Activated CD4-positive, alpha-beta T cell treated with anti-CD3 and anti-CD28 coated beads, Interleukin-2, amount 50 U/mL, for 4 hours (primary cell): ENCODE data around the gene SPEM3.

Source experiments
- DNase-seq, 2 experiments: peaks; one replicate each; pipeline ENCODE4 v3.0.0-alpha.2; 2020

Gene SPEM3

DNA sequence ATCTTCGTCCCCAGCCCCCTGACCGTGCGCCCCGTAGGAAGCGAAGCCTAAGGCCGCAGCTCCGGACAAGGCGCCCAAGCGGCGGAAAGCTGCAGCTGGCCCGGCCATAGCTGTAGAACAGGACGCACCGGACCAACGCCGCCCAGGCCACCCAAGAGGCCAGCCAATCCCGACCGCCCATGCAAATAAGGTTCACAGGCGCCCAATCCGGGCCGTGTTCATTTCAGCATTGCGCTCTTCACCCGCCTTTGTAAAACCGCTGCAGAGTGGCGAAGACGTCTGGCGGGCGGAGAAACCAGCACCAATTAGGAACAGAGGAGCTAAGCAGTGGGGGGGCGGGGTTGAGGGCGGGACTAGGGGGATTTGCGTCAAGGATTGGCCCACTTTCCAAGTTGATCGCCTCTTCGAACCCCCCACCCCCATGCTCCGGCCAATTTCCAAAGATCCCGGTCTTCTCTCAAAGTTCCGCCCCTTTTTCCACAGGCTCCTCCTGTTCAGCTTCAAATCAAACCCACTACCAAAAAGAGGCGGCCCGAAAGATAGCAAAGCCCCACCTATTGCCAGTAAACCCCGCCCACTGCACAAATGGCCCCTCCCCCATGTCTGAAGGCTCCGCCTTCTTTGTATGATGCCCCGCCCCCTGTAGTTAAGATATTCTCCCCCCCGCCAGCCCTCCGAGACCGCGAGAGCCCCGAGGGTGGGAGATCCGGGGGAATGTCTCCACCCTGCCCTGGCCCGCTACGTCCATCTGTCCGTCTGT lies 24.5 kb upstream of the SPEM3 start, which contains the start of gene TMEM256:
Gene TMEM256, minus strand, starts transcription at position 121 of the 760 bp plus-strand sequence. Its CDS starts 13 bp downstream, at position 108.
- DNase-seq = peak; percentile 96 to 97

DNA sequence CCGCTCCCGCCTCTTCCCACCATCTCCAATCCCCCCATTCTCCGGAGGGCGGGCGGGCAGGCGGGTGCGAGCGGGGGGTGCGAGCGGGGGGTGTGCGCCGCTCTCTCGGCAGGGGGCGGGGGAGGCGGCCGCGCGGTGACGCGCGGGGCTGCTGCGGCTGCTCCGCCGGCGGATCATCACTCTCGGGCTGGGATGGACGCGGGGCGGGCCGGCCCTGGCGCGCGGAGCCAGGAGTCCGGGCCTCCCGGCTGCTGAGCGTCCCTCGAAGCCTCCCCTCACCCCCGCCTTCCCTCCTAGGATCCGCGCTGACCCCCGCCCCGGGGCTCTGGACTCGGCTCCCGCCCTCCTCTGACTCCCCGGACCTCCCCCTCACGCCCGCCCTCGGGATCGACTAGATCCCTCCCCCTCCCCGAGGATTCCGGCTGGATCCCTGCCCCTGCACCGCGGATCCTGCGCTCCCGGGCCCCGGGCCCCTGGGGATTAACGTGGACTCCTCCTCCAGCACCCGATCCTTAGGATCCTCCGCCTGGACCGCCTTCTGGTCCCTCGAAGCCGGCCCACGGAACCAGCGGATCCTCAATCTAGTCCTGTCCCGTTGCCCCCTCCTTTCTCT lies 23.8 kb upstream of the SPEM3 start:
- peak; percentile 56 to 63 for DNase-seq

DNA sequence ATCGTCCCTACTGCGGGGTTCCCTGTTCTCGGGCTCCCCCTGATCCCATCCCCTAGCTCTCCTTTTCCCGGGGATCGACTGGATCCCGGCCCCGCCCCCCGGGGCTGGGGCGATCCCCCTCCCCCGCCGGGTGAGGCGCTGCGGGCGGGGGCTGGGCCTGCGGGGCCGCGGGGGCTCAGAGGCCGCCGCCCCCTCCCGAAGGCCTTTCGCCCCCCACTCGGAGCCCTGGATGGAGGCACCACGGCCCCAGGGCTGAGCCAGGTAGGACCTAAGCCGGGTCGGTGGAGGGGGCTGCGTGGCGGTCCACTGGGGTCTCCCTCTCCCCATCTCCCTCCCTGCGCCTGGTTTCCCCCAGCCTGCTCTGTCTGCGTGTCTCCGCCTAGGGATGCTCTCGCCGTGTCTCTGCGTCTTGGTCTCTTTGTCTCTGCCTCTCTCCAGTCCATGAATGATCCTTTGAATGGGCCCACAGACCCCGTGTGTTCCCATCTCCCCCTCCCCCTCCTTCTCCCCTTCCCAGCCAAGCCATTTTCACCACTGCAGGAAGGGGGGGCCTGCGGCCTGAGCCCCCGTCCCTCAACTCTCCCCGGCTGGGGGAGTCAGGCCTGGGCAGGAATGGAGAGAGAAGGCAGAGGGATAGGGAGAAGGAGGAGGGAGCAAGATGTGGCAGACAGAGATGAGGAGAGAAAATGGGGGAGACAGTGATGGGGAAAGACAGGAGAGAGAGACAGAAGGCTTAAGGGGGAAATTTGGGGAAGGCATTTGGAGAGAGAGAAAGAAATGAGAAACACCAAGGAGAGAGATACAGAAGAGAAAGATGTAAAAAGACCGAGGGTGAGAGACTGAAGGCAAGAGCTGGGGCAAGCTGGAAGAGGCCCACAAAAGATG lies 23.1 kb upstream of the SPEM3 start:
- no peak for DNase-seq

DNA sequence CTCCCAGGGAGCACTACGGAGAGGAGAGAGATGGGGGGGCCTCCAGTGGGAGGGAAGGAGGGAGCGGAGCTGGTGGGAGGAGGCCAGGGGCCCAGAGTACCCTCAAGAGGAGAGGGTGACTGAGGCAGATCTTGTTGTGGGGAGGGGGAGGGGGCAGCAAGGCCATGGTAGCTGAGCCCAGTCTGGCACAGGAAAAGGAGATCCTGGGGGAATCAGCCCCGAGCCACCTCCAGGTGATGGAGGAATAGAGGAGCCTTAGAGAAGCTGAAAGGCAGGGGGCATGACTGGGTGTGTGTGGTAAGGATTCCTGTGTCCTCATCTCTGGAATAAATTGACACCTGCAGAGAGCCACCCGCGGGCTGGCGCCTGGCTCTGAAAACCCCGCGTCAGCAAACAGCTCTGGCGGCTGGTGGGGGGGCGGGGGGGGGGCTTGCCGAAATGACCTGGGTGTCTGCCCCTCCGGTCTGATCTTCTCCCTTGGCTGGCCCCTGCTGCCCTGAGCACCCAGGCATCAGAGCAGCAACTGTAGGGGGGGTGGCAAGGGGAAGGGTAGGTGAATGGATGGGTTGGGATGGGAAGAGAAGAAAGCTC lies 22.3 kb upstream of the SPEM3 start:
- no peak for DNase-seq

DNA sequence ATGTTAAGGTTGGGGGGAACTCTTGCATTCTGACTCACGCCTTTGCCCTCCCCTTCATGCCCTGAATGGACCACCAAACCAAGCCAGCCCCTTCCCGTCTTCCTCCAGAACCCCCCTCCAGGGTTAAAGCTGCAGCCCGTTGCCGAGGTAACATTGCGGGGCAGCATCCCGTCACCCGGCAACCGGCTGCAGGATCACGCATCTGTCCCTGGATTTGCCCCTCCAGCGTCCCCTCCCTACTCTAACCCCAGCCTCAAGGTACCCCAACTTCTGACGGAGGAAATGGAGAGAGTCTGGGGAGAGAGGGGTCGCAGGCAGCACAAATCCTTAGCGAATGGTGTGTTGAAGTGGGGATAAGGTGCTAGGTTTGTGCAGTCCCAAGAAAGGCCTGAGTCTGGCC lies 21.6 kb upstream of the SPEM3 start:
- DNase-seq = no peak

DNA sequence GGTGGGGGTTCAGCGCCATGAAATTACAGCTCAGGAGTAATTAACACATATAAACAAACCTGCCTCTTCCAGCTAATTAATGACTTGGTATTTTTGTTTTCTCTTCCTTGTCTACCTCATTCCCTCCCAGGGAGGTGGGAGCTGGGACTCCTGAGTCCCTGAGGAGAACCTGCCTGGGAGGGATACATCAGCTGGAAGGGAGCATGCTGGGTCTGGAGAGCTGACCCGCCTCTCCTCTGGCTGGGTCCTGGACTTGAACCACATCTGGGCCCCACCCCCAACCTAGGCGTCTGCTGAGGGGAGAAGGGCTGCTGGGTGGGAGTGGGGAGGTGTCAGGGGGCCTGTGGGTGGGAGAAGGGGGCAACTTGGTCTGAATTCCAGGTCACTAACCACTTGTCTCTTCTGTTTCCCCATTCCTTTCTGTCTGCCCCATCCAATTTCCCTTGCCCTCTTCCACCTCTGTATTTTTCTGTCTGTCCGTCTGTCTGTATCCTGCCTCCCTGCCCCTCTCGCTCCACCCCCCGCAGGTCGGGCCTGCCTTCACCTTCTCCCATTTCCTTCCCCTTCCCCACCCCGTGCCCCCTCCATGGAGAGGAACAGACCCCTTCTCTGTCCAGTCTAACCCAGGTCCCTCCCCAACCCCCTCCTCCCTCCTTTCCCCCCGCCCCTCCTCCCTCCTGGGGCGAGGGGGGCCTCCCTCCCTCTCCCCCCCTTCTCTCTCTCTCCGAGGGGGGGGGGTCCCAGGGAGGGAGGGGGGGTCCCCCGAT lies 21.0 kb upstream of the SPEM3 start, which contains the start of gene NLGN2:
Gene NLGN2, plus strand, starts transcription at position 361 of the 767 bp plus-strand sequence. CDS start 411 bp downstream, outside the sequence.
- DNase-seq = no peak

DNA sequence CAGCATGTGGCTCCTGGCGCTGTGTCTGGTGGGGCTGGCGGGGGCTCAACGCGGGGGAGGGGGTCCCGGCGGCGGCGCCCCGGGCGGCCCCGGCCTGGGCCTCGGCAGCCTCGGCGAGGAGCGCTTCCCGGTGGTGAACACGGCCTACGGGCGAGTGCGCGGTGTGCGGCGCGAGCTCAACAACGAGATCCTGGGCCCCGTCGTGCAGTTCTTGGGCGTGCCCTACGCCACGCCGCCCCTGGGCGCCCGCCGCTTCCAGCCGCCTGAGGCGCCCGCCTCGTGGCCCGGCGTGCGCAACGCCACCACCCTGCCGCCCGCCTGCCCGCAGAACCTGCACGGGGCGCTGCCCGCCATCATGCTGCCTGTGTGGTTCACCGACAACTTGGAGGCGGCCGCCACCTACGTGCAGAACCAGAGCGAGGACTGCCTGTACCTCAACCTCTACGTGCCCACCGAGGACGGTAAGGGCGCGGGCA lies 20.4 kb upstream of the SPEM3 start:
- no peak for DNase-seq

DNA sequence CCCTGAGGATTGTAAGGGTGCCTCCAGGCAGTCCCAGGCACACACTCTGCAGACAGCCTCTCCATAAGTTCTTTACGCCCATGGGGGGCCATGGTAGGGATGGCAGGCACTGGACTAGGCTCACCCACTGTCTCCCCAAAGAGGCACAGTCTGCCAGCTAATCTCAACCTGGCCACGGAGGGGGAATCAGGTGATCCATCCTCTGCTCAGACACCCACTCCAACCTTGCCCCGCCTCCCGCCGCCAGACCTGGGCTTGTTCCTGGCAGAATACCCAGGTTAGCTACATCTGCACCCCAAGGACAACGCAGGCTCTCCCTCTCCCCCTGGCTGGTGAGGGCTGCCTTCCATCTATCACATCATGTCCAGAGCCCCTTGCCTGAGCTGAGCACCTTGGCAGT lies 19.8 kb upstream of the SPEM3 start:
- no peak for DNase-seq

DNA sequence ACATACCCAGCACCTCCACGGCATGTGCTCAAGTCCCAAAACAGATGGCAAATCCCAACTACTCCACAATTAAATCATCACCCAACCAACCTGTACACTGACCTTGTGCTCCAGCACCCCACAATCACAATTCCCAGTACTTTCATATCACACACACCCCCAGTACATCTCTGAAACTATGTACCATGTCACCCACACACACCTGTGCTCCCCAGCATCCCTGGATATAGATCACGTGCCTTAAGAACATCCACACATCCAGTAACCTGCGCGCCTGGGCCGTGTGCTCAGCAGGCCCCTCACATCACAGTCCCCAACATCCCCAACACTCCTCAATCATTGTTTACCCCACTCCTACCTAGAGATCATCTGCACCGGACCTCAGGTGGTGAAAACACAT lies 18.9 kb upstream of the SPEM3 start:
- DNase-seq = no peak

DNA sequence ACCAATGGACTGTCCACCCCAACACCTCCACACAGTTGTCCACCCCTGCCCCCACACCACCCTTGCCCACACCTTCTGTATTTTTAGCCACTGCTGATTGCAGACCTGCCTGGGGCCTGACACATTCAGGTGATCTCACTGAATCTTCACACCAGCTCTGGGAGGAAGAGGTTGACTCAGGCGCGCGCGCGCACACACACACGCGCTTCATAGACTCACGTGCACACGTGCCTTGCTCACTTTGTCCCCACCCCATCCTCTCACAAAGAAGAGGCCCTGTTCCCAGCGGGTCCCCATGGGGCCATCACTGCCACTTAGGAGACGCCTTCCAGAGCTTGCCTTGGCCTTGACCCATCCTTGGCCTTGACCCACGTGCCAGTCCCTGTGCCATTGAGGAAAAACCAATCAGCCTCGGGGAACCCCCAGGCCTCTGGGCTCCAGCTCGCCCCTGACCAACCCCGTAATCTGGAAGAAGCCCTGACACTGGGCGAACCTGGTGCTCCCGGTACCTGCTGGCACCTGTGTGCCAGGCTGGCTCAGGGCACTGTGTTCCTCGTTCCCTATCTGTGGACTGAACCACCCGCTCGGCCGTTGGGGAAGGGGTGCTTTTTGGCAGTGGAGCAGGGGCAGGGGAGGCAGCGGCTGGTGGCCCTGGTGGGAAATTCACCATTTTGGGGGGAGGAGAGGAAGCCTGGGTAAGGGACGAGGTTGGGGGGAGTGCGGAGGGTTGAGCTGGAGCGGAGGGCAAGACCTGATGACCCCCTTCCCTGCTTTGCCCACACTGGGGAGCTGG lies 17.8 kb upstream of the SPEM3 start:
- no peak for DNase-seq

DNA sequence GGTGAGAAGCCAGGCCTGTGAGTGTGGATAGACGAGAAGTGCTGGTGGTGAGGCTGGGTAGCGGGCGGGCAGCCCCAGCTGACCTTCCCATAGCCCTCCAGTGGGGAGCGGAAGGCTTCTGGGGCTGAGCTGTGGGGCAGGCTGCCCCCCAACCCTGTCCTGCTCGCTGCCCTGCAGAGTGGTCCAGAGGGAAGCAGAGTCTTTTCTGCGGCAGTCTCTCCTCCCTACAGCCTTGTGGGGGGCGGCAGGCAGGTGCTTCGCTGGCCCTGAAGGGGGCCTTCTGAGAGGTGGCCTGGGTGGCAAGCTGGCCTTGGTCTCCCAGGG lies 17.3 kb upstream of the SPEM3 start:
- no peak for DNase-seq

DNA sequence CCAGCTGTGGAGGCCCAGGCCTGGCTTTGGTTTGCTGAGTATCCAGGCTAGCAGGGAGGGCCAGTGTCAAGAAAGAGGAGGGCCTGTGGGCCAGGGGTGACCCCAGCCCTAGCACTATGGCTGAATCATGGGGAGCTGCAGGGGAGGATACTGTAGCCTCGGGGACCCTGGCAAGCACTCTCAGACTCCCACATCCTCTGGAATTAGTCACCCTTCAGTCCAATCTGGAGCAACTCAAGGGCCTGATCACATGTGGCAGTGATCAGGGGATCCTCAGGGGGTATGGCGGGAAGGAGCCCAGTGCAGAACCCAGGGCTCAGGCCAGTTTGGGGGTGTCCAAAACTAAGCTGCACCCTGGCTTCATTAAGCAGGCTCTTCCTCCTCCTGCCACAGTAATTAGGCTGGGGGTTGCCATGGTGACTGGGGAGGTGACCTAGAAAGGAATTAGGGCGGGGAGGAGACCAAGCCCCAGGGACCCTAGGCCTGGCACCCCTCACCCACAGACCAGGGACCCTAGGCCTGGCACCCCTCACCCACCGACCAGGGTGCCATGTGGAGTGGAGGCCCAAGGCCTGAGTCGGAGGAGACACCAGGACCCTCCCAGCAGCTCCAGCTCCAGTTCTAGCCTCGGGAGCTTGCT lies 15.2 kb upstream of the SPEM3 start:
- no peak for DNase-seq

DNA sequence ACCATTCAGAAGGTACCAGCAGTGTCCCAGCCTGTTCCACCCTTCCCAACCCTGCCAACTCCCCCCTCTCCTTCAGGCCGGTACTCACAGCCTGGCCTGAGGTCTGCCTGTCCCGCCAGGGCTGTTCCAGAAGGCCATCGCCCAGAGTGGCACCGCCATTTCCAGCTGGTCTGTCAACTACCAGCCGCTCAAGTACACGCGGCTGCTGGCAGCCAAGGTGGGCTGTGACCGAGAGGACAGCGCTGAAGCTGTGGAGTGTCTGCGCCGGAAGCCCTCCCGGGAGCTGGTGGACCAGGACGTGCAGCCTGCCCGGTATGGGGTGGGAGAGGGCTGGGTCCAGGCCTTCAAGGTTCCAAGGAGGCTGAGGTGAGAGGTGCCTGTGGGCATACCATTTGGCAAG lies 13.8 kb upstream of the SPEM3 start:
- DNase-seq = no peak

DNA sequence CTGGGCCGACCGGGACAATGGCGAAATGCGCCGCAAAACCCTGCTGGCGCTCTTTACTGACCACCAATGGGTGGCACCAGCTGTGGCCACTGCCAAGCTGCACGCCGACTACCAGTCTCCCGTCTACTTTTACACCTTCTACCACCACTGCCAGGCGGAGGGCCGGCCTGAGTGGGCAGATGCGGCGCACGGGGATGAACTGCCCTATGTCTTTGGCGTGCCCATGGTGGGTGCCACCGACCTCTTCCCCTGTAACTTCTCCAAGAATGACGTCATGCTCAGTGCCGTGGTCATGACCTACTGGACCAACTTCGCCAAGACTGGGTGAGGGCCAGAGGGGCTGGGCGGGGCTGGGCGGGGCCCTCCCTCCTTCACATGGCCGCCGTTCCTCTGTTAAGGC lies 12.9 kb upstream of the SPEM3 start:
- no peak for DNase-seq

DNA sequence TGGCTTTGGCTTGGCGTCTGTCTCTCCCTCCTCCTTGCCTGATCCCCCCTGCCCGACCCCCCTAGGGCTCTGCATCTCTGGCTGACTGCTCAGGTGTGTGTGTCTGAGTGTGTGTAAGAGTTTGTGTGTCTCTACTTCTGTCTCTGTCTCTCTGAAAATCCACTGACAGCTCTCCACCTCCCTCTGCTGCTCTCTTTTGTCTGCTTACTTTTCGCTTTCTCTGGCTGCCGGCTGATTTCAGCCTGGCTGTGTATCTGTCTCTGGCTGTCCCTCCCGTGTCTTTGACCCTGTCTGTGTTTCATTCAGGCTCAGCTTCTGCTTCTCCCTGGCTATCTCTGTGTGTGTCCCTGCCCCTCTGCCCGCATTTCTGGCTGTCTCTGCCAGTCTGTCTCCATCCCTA lies 12.3 kb upstream of the SPEM3 start:
- DNase-seq = no peak

DNA sequence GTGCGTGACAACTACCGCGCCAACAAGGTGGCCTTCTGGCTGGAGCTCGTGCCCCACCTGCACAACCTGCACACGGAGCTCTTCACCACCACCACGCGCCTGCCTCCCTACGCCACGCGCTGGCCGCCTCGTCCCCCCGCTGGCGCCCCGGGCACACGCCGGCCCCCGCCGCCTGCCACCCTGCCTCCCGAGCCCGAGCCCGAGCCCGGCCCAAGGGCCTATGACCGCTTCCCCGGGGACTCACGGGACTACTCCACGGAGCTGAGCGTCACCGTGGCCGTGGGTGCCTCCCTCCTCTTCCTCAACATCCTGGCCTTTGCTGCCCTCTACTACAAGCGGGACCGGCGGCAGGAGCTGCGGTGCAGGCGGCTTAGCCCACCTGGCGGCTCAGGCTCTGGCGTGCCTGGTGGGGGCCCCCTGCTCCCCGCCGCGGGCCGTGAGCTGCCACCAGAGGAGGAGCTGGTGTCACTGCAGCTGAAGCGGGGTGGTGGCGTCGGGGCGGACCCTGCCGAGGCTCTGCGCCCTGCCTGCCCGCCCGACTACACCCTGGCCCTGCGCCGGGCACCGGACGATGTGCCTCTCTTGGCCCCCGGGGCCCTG lies 11.5 kb upstream of the SPEM3 start:
- no peak for DNase-seq

DNA sequence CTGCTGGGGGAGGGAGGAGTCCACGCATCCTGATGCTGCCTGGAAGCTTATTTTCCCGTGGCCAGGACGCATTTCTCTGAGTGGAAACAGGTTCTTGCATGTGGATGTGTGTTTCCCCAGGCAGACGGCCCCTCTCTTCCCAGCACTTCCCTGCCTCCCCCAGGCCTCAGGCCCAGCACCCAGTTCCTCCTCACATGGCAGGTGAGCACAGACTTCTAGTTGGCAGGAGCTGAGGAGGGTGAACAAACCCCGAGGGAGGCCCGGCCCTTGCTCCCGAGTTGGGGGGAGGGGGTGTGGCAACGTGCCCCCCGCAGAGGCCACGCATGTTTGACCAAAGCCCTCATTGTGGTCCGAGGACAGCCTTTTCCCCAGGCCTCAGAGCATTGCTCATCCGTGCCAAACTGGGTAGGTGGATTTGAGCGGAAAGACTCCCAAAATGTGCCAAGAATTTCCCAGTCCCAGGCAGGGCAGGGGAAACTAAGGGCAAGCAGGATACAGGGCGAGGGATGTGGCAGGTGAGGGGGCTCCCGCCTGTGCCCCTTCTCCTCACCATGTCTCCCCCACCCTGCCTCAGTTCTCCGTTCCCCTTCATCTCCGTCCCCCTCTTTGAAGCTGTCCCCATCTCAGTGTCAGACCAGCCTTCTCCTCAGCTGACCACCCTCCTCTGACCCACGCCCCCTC lies 10.0 kb upstream of the SPEM3 start:
- DNase-seq = no peak

DNA sequence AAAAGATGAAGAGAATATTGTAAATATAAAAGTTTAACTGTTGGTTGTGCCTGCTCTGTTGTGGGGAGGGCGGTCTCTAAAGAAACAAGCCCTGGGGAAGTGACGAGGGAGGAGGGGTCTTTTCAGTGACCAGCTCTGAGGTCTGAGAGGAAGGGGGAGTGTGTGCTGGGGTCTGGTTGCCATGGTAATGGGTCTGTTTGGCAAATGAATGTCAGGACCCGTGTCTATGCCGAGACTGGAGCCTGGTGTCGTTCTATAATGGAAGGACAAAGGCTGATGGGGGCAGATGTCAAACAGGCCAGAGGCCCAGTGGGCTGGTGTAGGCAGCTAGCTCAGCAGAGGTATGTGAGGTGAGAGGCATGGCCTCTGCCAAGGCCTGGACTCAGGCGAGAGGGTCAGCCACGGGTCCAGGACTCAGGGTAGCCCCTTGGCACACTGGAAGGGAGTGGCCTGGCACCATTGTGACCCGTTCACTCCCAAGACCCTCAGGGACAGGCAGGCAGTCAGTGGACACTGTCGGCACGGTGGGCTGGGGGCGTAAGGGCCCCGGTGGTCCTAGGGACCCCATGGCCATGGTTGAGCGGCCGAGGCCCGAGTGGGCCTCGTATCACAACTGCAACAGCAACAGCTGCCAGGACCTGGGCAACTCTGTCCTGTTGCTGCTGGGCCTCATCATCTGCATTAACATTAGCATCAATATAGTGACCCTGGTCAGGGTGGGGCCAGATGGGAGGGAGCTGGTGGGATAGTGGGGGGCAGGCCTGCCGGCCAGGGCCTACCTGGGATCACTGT lies 8.6 kb upstream of the SPEM3 start, which contains the start of gene SPEM1:
Gene SPEM1, plus strand, starts transcription at position 506 of the 792 bp plus-strand sequence. Its CDS starts 61 bp downstream, at position 567.
- DNase-seq = no peak

DNA sequence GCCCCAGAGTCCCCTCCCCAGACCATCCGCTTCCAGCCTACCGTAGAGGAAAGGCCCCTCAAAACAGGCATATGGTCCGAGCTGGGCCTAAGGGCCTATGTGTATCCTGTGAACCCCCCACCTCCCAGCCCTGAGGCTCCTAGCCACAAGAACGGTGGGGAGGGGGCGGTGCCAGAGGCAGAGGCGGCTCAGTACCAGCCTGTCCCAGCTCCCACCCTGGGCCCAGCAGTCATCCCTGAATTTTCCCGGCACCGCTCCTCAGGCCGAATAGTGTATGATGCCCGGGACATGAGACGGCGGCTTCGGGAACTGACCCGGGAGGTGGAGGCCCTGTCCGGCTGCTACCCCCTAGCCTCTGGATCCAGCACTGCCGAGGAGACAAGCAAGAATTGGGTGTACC lies 7.5 kb upstream of the SPEM3 start:
- no peak for DNase-seq
